Trophoblast cell (in vitro differentiated cells and primary cell): ENCODE results near the gene ACSL4.

Source experiments
- DNase-seq, 2 donors: peaks; one replicate each; pipeline ENCODE4 v3.0.0-alpha.2; 2016
- H2AFZ ChIP-seq: 2 replicates; pipeline ENCODE4 v1.6.1; 2013; ENCODE audit warnings: low read length, moderate library complexity, mild to moderate bottlenecking; ENCODE audit not compliant: insufficient read depth, poor library complexity
- H2AK5ac ChIP-seq: 2 replicates; pipeline ENCODE4 v1.6.1; 2013; ENCODE audit warnings: mild to moderate bottlenecking, low read length
- H2BK120ac ChIP-seq: 2 replicates; pipeline ENCODE4 v1.6.1; 2013; ENCODE audit warnings: low read length, mild to moderate bottlenecking, moderate library complexity; ENCODE audit not compliant: insufficient read depth, poor library complexity
- H2BK12ac ChIP-seq: 2 replicates; pipeline ENCODE4 v1.6.1; 2013; ENCODE audit warnings: mild to moderate bottlenecking, low read length, moderate library complexity
- H2BK5ac ChIP-seq: 2 replicates; pipeline ENCODE4 v1.6.1; 2013; ENCODE audit warnings: low read length, low read depth, moderate library complexity, mild to moderate bottlenecking; ENCODE audit not compliant: poor library complexity
- H3K14ac ChIP-seq: 2 replicates; pipeline ENCODE4 v1.6.1; 2013; ENCODE audit warnings: mild to moderate bottlenecking, low read length
- H3K18ac ChIP-seq: 2 replicates; pipeline ENCODE4 v1.6.1; 2013; ENCODE audit warnings: mild to moderate bottlenecking, low read length
- H3K23ac ChIP-seq: 2 replicates; pipeline ENCODE4 v1.6.1; 2013; ENCODE audit warnings: low read length
- H3K27ac ChIP-seq: 2 replicates; pipeline ENCODE4 v1.5.1; 2013; ENCODE audit warnings: low read depth, mild to moderate bottlenecking, inconsistent platforms, low read length, moderate library complexity
- H3K27me3 ChIP-seq: 2 replicates; pipeline ENCODE4 v1.6.1; 2013; ENCODE audit warnings: inconsistent platforms, mild to moderate bottlenecking, low read length, moderate library complexity; ENCODE audit not compliant: insufficient read depth
- H3K36me3 ChIP-seq, 2 experiments: 1 replicate in 1 of 2; 2 replicates in 1 of 2; pipeline ENCODE4 v1.6.1; 2013; ENCODE audit warnings: low read length in 2 of 2, mild to moderate bottlenecking in 2 of 2, moderate library complexity in 1 of 2; ENCODE audit not compliant: insufficient read depth in 2 of 2, control insufficient read depth in 1 of 2
- H3K4ac ChIP-seq: 2 replicates; pipeline ENCODE4 v1.6.1; 2013; ENCODE audit warnings: low read depth, mild to moderate bottlenecking, low read length, moderate library complexity
- H3K4me1 ChIP-seq, 2 experiments: 1 replicate in 1 of 2; 2 replicates in 1 of 2; pipeline ENCODE4 v1.6.1; 2013; ENCODE audit warnings: low read length in 2 of 2, mild to moderate bottlenecking in 2 of 2, moderate library complexity in 1 of 2; ENCODE audit not compliant: insufficient read depth in 2 of 2, control insufficient read depth in 1 of 2
- H3K4me2 ChIP-seq: 2 replicates; pipeline ENCODE4 v1.6.1; 2013; ENCODE audit warnings: inconsistent platforms, mild to moderate bottlenecking, low read length, moderate library complexity
- H3K4me3 ChIP-seq: 2 replicates; pipeline ENCODE4 v1.5.1; 2013; ENCODE audit warnings: mild to moderate bottlenecking, low read depth, low read length, inconsistent platforms
- H3K79me1 ChIP-seq: one replicate; pipeline ENCODE4 v1.6.1; 2013; ENCODE audit warnings: low read length
- H3K79me2 ChIP-seq: 2 replicates; pipeline ENCODE4 v1.6.1; 2013; ENCODE audit warnings: low read length, mild to moderate bottlenecking; ENCODE audit not compliant: control insufficient read depth, insufficient read depth, poor library complexity
- H3K9ac ChIP-seq: 2 replicates; pipeline ENCODE4 v1.6.1; 2013; ENCODE audit warnings: mild to moderate bottlenecking, low read length
- H3K9me3 ChIP-seq: 2 replicates; pipeline ENCODE4 v1.6.1; 2013; ENCODE audit warnings: low read depth, mild to moderate bottlenecking, control low read depth, inconsistent platforms, low read length; ENCODE audit not compliant: insufficient read depth
- H4K12ac ChIP-seq: 2 replicates; pipeline ENCODE4 v1.6.1; 2013; ENCODE audit warnings: low read depth, mild to moderate bottlenecking, low read length, moderate library complexity
- H4K8ac ChIP-seq: 2 replicates; pipeline ENCODE4 v1.6.1; 2013; ENCODE audit warnings: low read depth, mild to moderate bottlenecking, low read length, moderate library complexity
- H4K91ac ChIP-seq: one replicate; pipeline ENCODE4 v1.6.1; 2013; ENCODE audit warnings: low read depth, mild to moderate bottlenecking, low read length, moderate library complexity
- WGBS: extraction: QIAGEN DNeasy Blood & Tissue Kit; methylation state at CpG from one replicate; pipeline ENCODE4 v1.1.7; 2013; ENCODE audit warnings: missing lambda C conversion rate; ENCODE audit not compliant: insufficient read length, insufficient coverage; ENCODE audit errors: extremely low coverage; 5-methylcytosine and 5-hydroxymethylcytosine counted together

ACSL4 gene

GRCh38 chrX:109770780-109771179 lies 37.7 kb upstream of the ACSL4 start:
- H3K27me3 ChIP-seq: no peaks in the 10 kb centered on the region
- no peak overlapping the region for H3K27ac ChIP-seq
- no CpG with 5 or more reads among the region's 2 CpGs for WGBS

GRCh38 chrX:109760922-109761250 lies 27.8 kb upstream of the ACSL4 start:
- H3K4me1 ChIP-seq: peaks cover 0 to 2% of the 10 kb centered on the region in 2 experiments
- H3K27me3 ChIP-seq: no peaks in the 10 kb centered on the region
- WGBS: no CpG with 5 or more reads among the region's 2 CpGs
- no peak overlapping the region for H2AK5ac ChIP-seq
- peak; percentile 2 to 40 for DNase-seq
- H3K4me3 ChIP-seq: no peak overlapping the region
- H3K27ac ChIP-seq: peak overlapping the region; percentile 41
- no peak overlapping the region for H2AFZ ChIP-seq
- no peak overlapping the region for H2BK12ac ChIP-seq
- H4K8ac ChIP-seq: no peak overlapping the region
- no peaks in the 10 kb centered on the region for H3K36me3 ChIP-seq
- H3K79me1 ChIP-seq: no peaks in the 10 kb centered on the region
- no peaks in the 10 kb centered on the region for H3K79me2 ChIP-seq
- no peak overlapping the region for H2BK5ac ChIP-seq
- no peak overlapping the region for H3K14ac ChIP-seq
- H3K4ac ChIP-seq: no peak overlapping the region
- no peaks in the 10 kb centered on the region for H3K9me3 ChIP-seq
- H4K12ac ChIP-seq: no peak overlapping the region
- H3K18ac ChIP-seq: no peak overlapping the region
- no peak overlapping the region for H3K23ac ChIP-seq
- no peak overlapping the region for H2BK120ac ChIP-seq
- no peak overlapping the region for H4K91ac ChIP-seq
- H3K9ac ChIP-seq: no peak overlapping the region
- no peak overlapping the region for H3K4me2 ChIP-seq

More at GRCh38 chrX:109770780-109771179, 37.7 kb upstream of the ACSL4 start:
- no peak overlapping the region for H2BK120ac ChIP-seq
- H3K9me3 ChIP-seq: no peaks in the 10 kb centered on the region
- H2BK12ac ChIP-seq: no peak overlapping the region
- H4K91ac ChIP-seq: no peak overlapping the region
- no peak overlapping the region for H3K4me2 ChIP-seq
- H3K79me2 ChIP-seq: no peaks in the 10 kb centered on the region
- H3K23ac ChIP-seq: no peak overlapping the region
- no peaks in the 10 kb centered on the region for H3K36me3 ChIP-seq
- H3K4me1 ChIP-seq: no peaks in the 10 kb centered on the region
- H3K9ac ChIP-seq: no peak overlapping the region
- H2AFZ ChIP-seq: no peak overlapping the region
- no peak overlapping the region for H4K12ac ChIP-seq
- no peak overlapping the region for H4K8ac ChIP-seq
- no peak overlapping the region for H3K14ac ChIP-seq
- no peak overlapping the region for H3K4ac ChIP-seq
- no peak overlapping the region for H2AK5ac ChIP-seq
- no peak overlapping the region for H3K4me3 ChIP-seq
- no peak overlapping the region for H2BK5ac ChIP-seq
- no peak for DNase-seq
- H3K79me1 ChIP-seq: no peaks in the 10 kb centered on the region
- H3K18ac ChIP-seq: no peak overlapping the region

- Histone ChIP-seq H3K27me3 (no peaks in the 10 kb centered on the region), H3K79me2 (no peaks in the 10 kb centered on the region), H2AFZ (no peak overlapping the region), H4K8ac (no peak overlapping the region), H3K18ac (no peak overlapping the region), H2AK5ac (no peak overlapping the region), H3K79me1 (no peaks in the 10 kb centered on the region), H3K4me2 (no peak overlapping the region), H3K4me1 (peaks cover 0 to 2% of the 10 kb centered on the region in 2 experiments), H3K23ac (no peak overlapping the region), H2BK120ac (no peak overlapping the region), H3K36me3 (no peaks in the 10 kb centered on the region), H2BK5ac (no peak overlapping the region), H3K9me3 (no peaks in the 10 kb centered on the region), H3K4ac (no peak overlapping the region), H4K91ac (no peak overlapping the region), H4K12ac (no peak overlapping the region), H3K27ac (peak overlapping the region; percentile 71), H3K4me3 (no peak overlapping the region), H2BK12ac (no peak overlapping the region), H3K9ac (no peak overlapping the region), H3K14ac (no peak overlapping the region)
- DNase-seq: peak in 1 of 2 donors; percentile 20
- no CpG with 5 or more reads among the region's 5 CpGs for WGBS
Observed at GRCh38 chrX:109760209-109760921, 27.3 kb upstream of the ACSL4 start.

- Histone ChIP-seq H3K27me3 (no peaks in the 10 kb centered on the region), H3K9me3 (no peaks in the 10 kb centered on the region), H3K23ac (no peak overlapping the region), H3K4ac (no peak overlapping the region), H3K79me1 (no peaks in the 10 kb centered on the region), H3K14ac (no peak overlapping the region), H2AK5ac (no peak overlapping the region), H4K91ac (no peak overlapping the region), H3K4me1 (no peaks in the 10 kb centered on the region), H3K18ac (no peak overlapping the region), H2AFZ (no peak overlapping the region), H2BK120ac (no peak overlapping the region), H3K36me3 (no peaks in the 10 kb centered on the region), H3K4me3 (no peak overlapping the region), H3K27ac (no peak overlapping the region), H3K9ac (no peak overlapping the region), H4K12ac (no peak overlapping the region), H4K8ac (no peak overlapping the region), H3K79me2 (no peaks in the 10 kb centered on the region), H2BK5ac (no peak overlapping the region), H2BK12ac (no peak overlapping the region), H3K4me2 (no peak overlapping the region)
- WGBS: no CpG with 5 or more reads among the region's 4 CpGs
- no peak for DNase-seq
Observed at GRCh38 chrX:109753256-109753655, 20.2 kb upstream of the ACSL4 start.
